PFSK-1 (cell line): ENCODE results near the gene PSAP.

ENCODE experiments used
- FOXP2 ChIP-seq: optimal IDR thresholded peaks from 2 replicates; pipeline ENCODE3; 2011; ENCODE audit warnings: borderline replicate concordance, control low read depth, inconsistent platforms; ENCODE audit not compliant: insufficient read depth; ENCODE audit errors: extremely low read length, extremely low read depth
- POLR2AphosphoS5 ChIP-seq: IDR thresholded peaks from 2 replicates; pipeline ENCODE4 v1.6.1; 2012; ENCODE audit warnings: low read depth, mild to moderate bottlenecking, control low read depth, low read length, moderate library complexity
- REST ChIP-seq, 2 experiments: IDR thresholded peaks; 2 replicates each; pipeline versions ENCODE4 v1.6.1 to v1.8.0; 2011 to 2012; ENCODE audit warnings: low read depth in 2 of 2, low read length in 2 of 2, control low read depth in 1 of 2, inconsistent platforms in 1 of 2, mild to moderate bottlenecking in 1 of 2, moderate library complexity in 1 of 2; ENCODE audit not compliant: insufficient read depth in 1 of 2
- SIN3A ChIP-seq: IDR thresholded peaks from 2 replicates; pipeline ENCODE4 v1.6.1; 2012; ENCODE audit warnings: mild to moderate bottlenecking, low read length, moderate library complexity, borderline replicate concordance; ENCODE audit not compliant: insufficient read depth
- TAF1 ChIP-seq: IDR thresholded peaks from 2 replicates; pipeline ENCODE4 v1.6.1; 2012; ENCODE audit warnings: low read length, control low read depth, borderline replicate concordance; ENCODE audit not compliant: insufficient read depth

PSAP gene

GRCh38 chr10:71878327-71879034 is 27.4 kb upstream of the PSAP start:
- TF ChIP-seq SIN3A (no peak), TAF1 (no peak), REST (IDR thresholded peaks at IDR 0.05; ENCODE audit: insufficient read depth in 1 of 2, low read depth in 2 of 2, low read length in 2 of 2) (no peak), POLR2AphosphoS5 (no peak), FOXP2 (no peak)

DNA sequence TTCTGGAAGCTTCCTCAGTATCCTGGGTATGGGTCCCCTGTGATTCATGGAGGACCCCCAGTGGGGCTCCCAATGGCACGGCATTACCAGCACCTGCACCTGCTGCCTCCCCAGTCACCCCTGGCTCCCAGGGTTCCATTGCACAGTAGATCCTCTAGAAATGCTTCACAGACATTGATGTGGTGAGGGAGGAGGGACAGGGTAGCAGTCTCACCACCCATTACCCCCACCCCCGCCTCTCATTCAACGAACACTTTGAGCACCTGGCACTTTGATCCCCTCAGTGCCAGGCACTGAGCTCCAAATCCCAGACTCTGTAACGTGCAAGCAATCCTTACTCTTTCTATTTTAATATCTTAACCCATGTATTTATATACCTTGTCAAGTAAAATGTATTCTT is 26.8 kb upstream of the PSAP start:
- no peak for TF ChIP-seq TAF1
- TF ChIP-seq SIN3A: no peak
- TF ChIP-seq REST (IDR thresholded peaks at IDR 0.05; ENCODE audit: insufficient read depth in 1 of 2, low read depth in 2 of 2, low read length in 2 of 2): no peak
- no peak for TF ChIP-seq FOXP2
- no peak for TF ChIP-seq POLR2AphosphoS5

- no peak for TF ChIP-seq SIN3A
- TF ChIP-seq TAF1: no peak
- TF ChIP-seq FOXP2: no peak
- no peak for TF ChIP-seq REST (IDR thresholded peaks at IDR 0.05; ENCODE audit: insufficient read depth in 1 of 2, low read depth in 2 of 2, low read length in 2 of 2)
- no peak for TF ChIP-seq POLR2AphosphoS5
Observed at GRCh38 chr10:71873582-71874211, 22.6 kb upstream of the PSAP start.

- TF ChIP-seq REST (IDR thresholded peaks at IDR 0.05; ENCODE audit: insufficient read depth in 1 of 2, low read depth in 2 of 2, low read length in 2 of 2) (no peak), FOXP2 (no peak), TAF1 (no peak), POLR2AphosphoS5 (no peak), SIN3A (no peak)
Observed at GRCh38 chr10:71868192-71868697, 17.2 kb upstream of the PSAP start.
